CD8-positive, alpha-beta memory T cell (primary cell): ENCODE results near the gene TRIP13. TPM values are rescaled to one million over a fixed set of nuclear protein-coding genes. Genes with fewer than 3 reads are reported as not detected.
A peak's percentile ranks its signal among the peaks of the same experiment; 100 is the strongest.

Experiments used
- CTCF ChIA-PET: fragments of 350-600 bp; sonication (Branson Sonifier 250); formaldehyde crosslinking; loops from one replicate; lab custom pipeline; 2021; ENCODE audit warnings: antibody characterized with exemption; lab: Charles Lee
- POLR2A ChIA-PET: fragments of 350-600 bp; sonication (Branson Sonifier 250); formaldehyde crosslinking; loops from one replicate; lab custom pipeline; 2021; ENCODE audit warnings: antibody characterized with exemption; lab: Charles Lee
- DNase-seq, 5 donors: peaks; one replicate each; pipeline versions ENCODE4 v3.0.0 to v3.0.0-alpha.2; 2020 to 2022; ENCODE audit warnings: mixed read lengths in 1 of 5
- H3K27ac ChIP-seq: one replicate; pipeline ENCODE4 v1.7.0; 2013; ENCODE audit warnings: low read depth, mild to moderate bottlenecking, low read length, moderate library complexity
- H3K27me3 ChIP-seq: 2 replicates; pipeline ENCODE4 v1.7.0; 2013; ENCODE audit warnings: low read length, mild to moderate bottlenecking; ENCODE audit not compliant: insufficient read depth, poor library complexity, severe bottlenecking
- H3K36me3 ChIP-seq: 2 replicates; pipeline ENCODE4 v1.7.0; 2013; ENCODE audit warnings: mild to moderate bottlenecking, low read length, moderate library complexity; ENCODE audit not compliant: insufficient read depth
- H3K4me1 ChIP-seq: 2 replicates; pipeline ENCODE4 v1.7.0; 2013; ENCODE audit warnings: mild to moderate bottlenecking, low read length, moderate library complexity; ENCODE audit not compliant: insufficient read depth
- H3K4me3 ChIP-seq: 2 replicates; pipeline ENCODE4 v1.7.0; 2013; ENCODE audit warnings: mild to moderate bottlenecking, low read length
- H3K9me3 ChIP-seq: 2 replicates; pipeline ENCODE4 v1.7.0; 2013; ENCODE audit warnings: mild to moderate bottlenecking, low read length
- H3K27ac Mint-ChIP-seq, 8 donors: one replicate each; pipeline ENCODE4 v1.8.0; 2020 to 2021; ENCODE audit warnings: mixed read lengths in 8 of 8, mild to moderate bottlenecking in 6 of 8, inconsistent platforms in 3 of 8, moderate library complexity in 3 of 8
- H3K27me3 Mint-ChIP-seq, 2 donors: one replicate each; pipeline ENCODE4 v1.8.0; 2020 to 2021; ENCODE audit warnings: mixed read lengths in 2 of 2, mild to moderate bottlenecking in 1 of 2, moderate library complexity in 1 of 2
- H3K36me3 Mint-ChIP-seq, 3 donors: one replicate each; pipeline ENCODE4 v1.8.0; 2020 to 2021; ENCODE audit warnings: mixed read lengths in 3 of 3, inconsistent platforms in 1 of 3, mild to moderate bottlenecking in 1 of 3
- H3K4me1 Mint-ChIP-seq, 3 donors: one replicate each; pipeline ENCODE4 v1.8.0; 2020 to 2021; ENCODE audit warnings: mixed read lengths in 3 of 3, inconsistent platforms in 1 of 3, mild to moderate bottlenecking in 1 of 3
- H3K4me3 Mint-ChIP-seq, 7 donors: one replicate each; pipeline ENCODE4 v1.8.0; 2020 to 2021; ENCODE audit warnings: mixed read lengths in 7 of 7, mild to moderate bottlenecking in 6 of 7, moderate library complexity in 4 of 7, inconsistent platforms in 2 of 7
- H3K9me3 Mint-ChIP-seq, 5 donors: one replicate each; pipeline ENCODE4 v1.8.0; 2020 to 2022; ENCODE audit warnings: mixed read lengths in 5 of 5, mild to moderate bottlenecking in 3 of 5, moderate library complexity in 2 of 5, inconsistent platforms in 1 of 5
- polyA plus RNA-seq: library from polyadenylated mRNA; unstranded; fragments of 300-500 nt; fragmentation: Illumina TruSeq; gene quantifications from one replicate; pipeline ENCODE4 v1.2.3, GENCODE V29; 2021
- total RNA-seq, 2 experiments: library from RNA; stranded (reverse); gene quantifications; one replicate each; pipeline ENCODE4 v1.2.3, GENCODE V29; 2021

TRIP13 gene
- total and polyA plus RNA-seq, 3 experiments from 2014 or later, result 0.12 to 40.7 (median 37.5) TPM

GRCh38 chr5:959581-960531, 67.2 kb downstream of the TRIP13 start:
- Histone ChIP-seq H3K27me3 (peaks cover 8% of the 10 kb centered on the region), H3K36me3 (no peaks in the 10 kb centered on the region), H3K4me3 (no peak overlapping the region), H3K27ac (no peak overlapping the region), H3K9me3 (no peaks in the 10 kb centered on the region), H3K4me1 (peaks cover 31% of the 10 kb centered on the region)
- Mint-ChIP-seq H3K4me1 (peaks cover 25 to 27% (median 25%) of the 10 kb centered on the region in 3 donors), H3K27me3 (peaks cover 27 to 47% of the 10 kb centered on the region in 2 donors), H3K9me3 (no peaks in the 10 kb centered on the region), H3K27ac (no peak overlapping the region), H3K36me3 (no peaks in the 10 kb centered on the region), H3K4me3 (no peak overlapping the region)
- CTCF ChIA-PET, result no interaction called here
- no peak for DNase-seq
- POLR2A ChIA-PET, result no interaction called here

- POLR2A ChIA-PET, result no interaction called here
Measured at GRCh38 chr5:960551-960950, 67.9 kb downstream of the TRIP13 start.

GRCh38 chr5:961002-961710, 68.5 kb downstream of the TRIP13 start:
- H3K4me1 Mint-ChIP-seq, result peaks cover 24 to 25% (median 25%) of the 10 kb centered on the region in 3 donors
- Histone ChIP-seq H3K27me3 (peaks cover 10% of the 10 kb centered on the region), H3K36me3 (no peaks in the 10 kb centered on the region), H3K9me3 (no peaks in the 10 kb centered on the region), H3K4me3 (no peak overlapping the region), H3K27ac (no peak overlapping the region), H3K4me1 (peaks cover 32% of the 10 kb centered on the region)
- DNase-seq, result no peak
- peaks cover 0 to 3% (median 0%) of the 10 kb centered on the region in 5 donors for H3K9me3 Mint-ChIP-seq
- H3K27me3 Mint-ChIP-seq, result peaks cover 30 to 48% of the 10 kb centered on the region in 2 donors
- CTCF ChIA-PET, result no interaction called here
- H3K27ac Mint-ChIP-seq, result no peak overlapping the region
- H3K4me3 Mint-ChIP-seq, result no peak overlapping the region
- POLR2A ChIA-PET, result no interaction called here
- no peaks in the 10 kb centered on the region for H3K36me3 Mint-ChIP-seq

More at GRCh38 chr5:960551-960950, 67.9 kb downstream of the TRIP13 start:
- no peak overlapping the region for H3K4me3 Mint-ChIP-seq
- Histone ChIP-seq H3K4me3 (no peak overlapping the region), H3K4me1 (peaks cover 32% of the 10 kb centered on the region), H3K9me3 (no peaks in the 10 kb centered on the region), H3K27ac (no peak overlapping the region), H3K27me3 (peaks cover 11% of the 10 kb centered on the region), H3K36me3 (no peaks in the 10 kb centered on the region)
- H3K36me3 Mint-ChIP-seq, result no peaks in the 10 kb centered on the region
- no peak for DNase-seq
- peaks cover 24 to 25% (median 25%) of the 10 kb centered on the region in 3 donors for H3K4me1 Mint-ChIP-seq
- peaks cover 0 to 3% (median 0%) of the 10 kb centered on the region in 5 donors for H3K9me3 Mint-ChIP-seq
- H3K27me3 Mint-ChIP-seq, result peaks cover 25 to 47% of the 10 kb centered on the region in 2 donors
- CTCF ChIA-PET, result no interaction called here
- no peak overlapping the region for H3K27ac Mint-ChIP-seq

- no peak overlapping the region for H3K4me3 ChIP-seq
- POLR2A ChIA-PET, result no interaction called here
- no peak overlapping the region for H3K27ac ChIP-seq
- H3K36me3 Mint-ChIP-seq, result no peaks in the 10 kb centered on the region
- H3K27ac Mint-ChIP-seq, result no peak overlapping the region
- peaks cover 28% of the 10 kb centered on the region for H3K4me1 ChIP-seq
- H3K9me3 ChIP-seq, result no peaks in the 10 kb centered on the region
- H3K4me1 Mint-ChIP-seq, result peaks cover 21 to 23% (median 22%) of the 10 kb centered on the region in 3 donors
- no peak for DNase-seq
- no peak overlapping the region for H3K4me3 Mint-ChIP-seq
- peaks cover 0 to 3% (median 0%) of the 10 kb centered on the region in 5 donors for H3K9me3 Mint-ChIP-seq
- H3K36me3 ChIP-seq, result no peaks in the 10 kb centered on the region
- H3K27me3 Mint-ChIP-seq, result peaks cover 34 to 50% of the 10 kb centered on the region in 2 donors
- CTCF ChIA-PET, result no interaction called here
- H3K27me3 ChIP-seq, result peaks cover 8% of the 10 kb centered on the region
Measured at GRCh38 chr5:961711-962240, 69.1 kb downstream of the TRIP13 start.

- H3K27me3 Mint-ChIP-seq, result peaks cover 34 to 53% of the 10 kb centered on the region in 2 donors
- CTCF ChIA-PET, result no interaction called here
- peaks cover 16 to 17% (median 17%) of the 10 kb centered on the region in 3 donors for H3K4me1 Mint-ChIP-seq
- H3K27me3 ChIP-seq, result peaks cover 13% of the 10 kb centered on the region
- H3K27ac ChIP-seq, result no peak overlapping the region
- H3K4me1 ChIP-seq, result peaks cover 22% of the 10 kb centered on the region
- peaks cover 0 to 3% (median 0%) of the 10 kb centered on the region in 5 donors for H3K9me3 Mint-ChIP-seq
- H3K4me3 Mint-ChIP-seq, result no peak overlapping the region
- H3K9me3 ChIP-seq, result no peaks in the 10 kb centered on the region
- H3K36me3 Mint-ChIP-seq, result no peaks in the 10 kb centered on the region
- H3K27ac Mint-ChIP-seq, result no peak overlapping the region
- no peak overlapping the region for H3K4me3 ChIP-seq
- no peak for DNase-seq
- no peaks in the 10 kb centered on the region for H3K36me3 ChIP-seq
- POLR2A ChIA-PET, result no interaction called here
Measured at GRCh38 chr5:962386-962785, 69.7 kb downstream of the TRIP13 start.

GRCh38 chr5:962801-963200, 70.1 kb downstream of the TRIP13 start:
- no peak overlapping the region for H3K4me3 Mint-ChIP-seq

GRCh38 chr5:963310-963672, 70.6 kb downstream of the TRIP13 start:
- Histone ChIP-seq H3K27ac (no peak overlapping the region), H3K36me3 (no peaks in the 10 kb centered on the region), H3K9me3 (no peaks in the 10 kb centered on the region), H3K4me3 (no peak overlapping the region), H3K4me1 (peaks cover 17% of the 10 kb centered on the region), H3K27me3 (peaks cover 21% of the 10 kb centered on the region)
- DNase-seq, result no peak
- peak overlapping the region in 2 of 7 donors; percentile 54 to 65 for H3K4me3 Mint-ChIP-seq
- H3K36me3 Mint-ChIP-seq, result no peaks in the 10 kb centered on the region
- CTCF ChIA-PET, result no interaction called here
- H3K9me3 Mint-ChIP-seq, result peaks cover 0 to 3% (median 0%) of the 10 kb centered on the region in 5 donors
- peak overlapping the region in 3 of 8 donors; percentile 36 to 79 (median 55) for H3K27ac Mint-ChIP-seq
- H3K4me1 Mint-ChIP-seq, result peaks cover 11 to 12% (median 11%) of the 10 kb centered on the region in 3 donors
- H3K27me3 Mint-ChIP-seq, result peaks cover 42 to 62% of the 10 kb centered on the region in 2 donors
- POLR2A ChIA-PET, result no interaction called here

More at GRCh38 chr5:962801-963200, 70.1 kb downstream of the TRIP13 start:
- H3K9me3 Mint-ChIP-seq, result peaks cover 0 to 3% (median 0%) of the 10 kb centered on the region in 5 donors
- no peak overlapping the region for H3K4me3 ChIP-seq
- ChIA-PET POLR2A (no interaction called here), CTCF (no interaction called here)
- no peaks in the 10 kb centered on the region for H3K36me3 Mint-ChIP-seq
- H3K9me3 ChIP-seq, result no peaks in the 10 kb centered on the region
- H3K27me3 Mint-ChIP-seq, result peaks cover 38 to 57% of the 10 kb centered on the region in 2 donors
- H3K27ac ChIP-seq, result no peak overlapping the region
- no peak for DNase-seq
- no peaks in the 10 kb centered on the region for H3K36me3 ChIP-seq
- peaks cover 18% of the 10 kb centered on the region for H3K4me1 ChIP-seq
- H3K27me3 ChIP-seq, result peaks cover 17% of the 10 kb centered on the region
- peaks cover 12 to 13% (median 12%) of the 10 kb centered on the region in 3 donors for H3K4me1 Mint-ChIP-seq
- no peak overlapping the region for H3K27ac Mint-ChIP-seq
